Cardiac ventricle fibroblast (primary cell): Measurements from ENCODE around the gene SUMO1. TPM values are rescaled to one million over a fixed set of nuclear protein-coding genes. Genes with fewer than 3 reads are reported as not detected.

Experiments used
- total RNA-seq: library from RNA; depleted of rRNA; stranded (reverse); fragments of >200 nt; gene quantifications from 2 replicates; pipeline ENCODE4 v1.2.3, GENCODE V29; 2015

SUMO1 gene
- total RNA-seq: 55.0 and 62.2 TPM in 2 replicates

DNA sequence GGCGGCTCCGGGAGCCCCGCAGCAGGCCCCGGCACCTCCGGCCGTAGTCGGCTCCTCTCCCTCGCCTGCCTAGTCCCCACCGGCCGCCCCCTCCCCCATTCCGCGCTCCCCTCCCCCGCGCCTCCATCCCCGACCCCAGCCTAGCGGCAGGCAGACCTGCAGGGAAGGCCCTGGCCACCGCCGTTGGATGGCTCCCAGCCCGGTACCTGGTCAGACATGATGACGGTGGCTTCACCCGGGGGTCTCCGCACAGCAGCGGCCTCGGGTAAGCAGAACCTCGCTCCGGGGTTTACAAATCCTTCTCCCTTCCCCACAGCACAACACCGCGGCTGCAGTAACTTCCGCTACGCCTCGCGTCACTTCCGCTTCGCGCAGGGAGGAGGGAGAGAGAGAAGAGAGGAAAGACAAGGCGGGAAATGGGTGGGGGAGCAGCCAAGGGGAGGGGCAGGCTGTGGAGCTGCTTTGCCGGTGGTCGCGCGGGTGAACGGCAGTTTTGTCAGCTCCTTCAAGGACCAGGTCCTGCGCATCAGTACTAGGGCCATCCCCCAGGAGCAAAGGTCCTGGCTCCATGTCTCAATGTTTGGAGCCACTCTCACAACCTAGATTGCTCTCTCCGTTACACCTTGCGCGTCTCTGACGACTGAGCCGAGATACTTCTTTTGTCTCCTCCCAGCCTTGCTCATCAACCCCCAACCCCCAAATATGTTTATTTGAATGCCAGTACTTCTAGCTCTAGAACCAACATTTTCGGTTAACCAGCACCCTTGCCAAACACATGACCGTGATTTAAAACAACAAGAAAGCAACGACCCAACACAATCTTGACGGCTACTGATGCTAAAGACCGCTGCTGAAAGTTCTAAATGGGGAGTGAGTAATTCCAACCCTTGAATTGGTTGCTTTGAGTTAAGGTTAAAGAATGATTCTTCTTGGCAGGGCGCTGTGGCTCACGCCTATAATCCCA, at the start of gene SUMO1:
TSS of gene SUMO1 (minus strand) at position 364 of the 964 bp plus-strand sequence. CDS start at position 218, 146 bp downstream.

GRCh38 chr2:202265467-202266277, 27.3 kb upstream of the SUMO1 start, which contains the start of gene NOP58:
Gene NOP58, plus strand, starts transcription at chr2:202265763. Its CDS starts 179 bp downstream, at chr2:202265942.

Other genes with a start within 250 kb of the SUMO1 start
- gene FZD7, start 204.7 kb downstream of the SUMO1 start, total RNA-seq: 24.4 TPM in 2 replicates
- gene KIAA2012, start 165.3 kb downstream of the SUMO1 start, total RNA-seq: 0.15 TPM in 1 of 2 replicates, not detected in the other
- gene NOP58, start 27.2 kb upstream of the SUMO1 start, total RNA-seq: 34.9 and 35.5 TPM in 2 replicates
- gene BMPR2, start 137.7 kb upstream of the SUMO1 start, total RNA-seq: 31.3 and 33.6 TPM in 2 replicates